Uterus (tissue), 4 donors: ENCODE data around the gene ZNF587B. TPM values are rescaled to one million over a fixed set of nuclear protein-coding genes. Genes with fewer than 3 reads are reported as not detected.
A peak's percentile ranks its signal among the peaks of the same experiment; 100 is the strongest.
"Not testable (repeated sequence)": the region's sequence is repeated elsewhere in the genome, so short reads cannot be mapped to it uniquely, and the experiment has no call there.

Experiments used
- DNase-seq, 2 donors: peaks; one replicate each; pipeline ENCODE4 v3.0.0-alpha.2; 2019 to 2020
- H3K27ac ChIP-seq, 2 donors: fragments of 200-600 bp; sonication (generic); 1 replicate in 1 of 2; 2 replicates in 1 of 2; pipeline ENCODE4 v1.5.1; 2016 to 2018
- H3K27me3 ChIP-seq, 2 donors: fragments of 200-600 bp; sonication (generic); one replicate each; pipeline ENCODE4 v1.5.1; 2018 to 2019; ENCODE audit warnings: control low read depth in 1 of 2
- H3K36me3 ChIP-seq, 2 donors: fragments of 200-600 bp; sonication (generic); one replicate each; pipeline ENCODE4 v1.5.1; 2019; ENCODE audit warnings: control low read depth in 1 of 2
- H3K4me1 ChIP-seq, 2 donors: fragments of 200-600 bp; sonication (generic); one replicate each; pipeline ENCODE4 v1.5.1; 2018 to 2019; ENCODE audit warnings: control low read depth in 1 of 2
- H3K4me3 ChIP-seq, 2 donors: fragments of 200-600 bp; sonication (generic); 1 replicate in 1 of 2; 2 replicates in 1 of 2; pipeline ENCODE4 v1.5.1; 2018 to 2019; ENCODE audit warnings: mild to moderate bottlenecking in 1 of 2
- H3K9me3 ChIP-seq, 2 donors: fragments of 200-600 bp; sonication (generic); one replicate each; pipeline ENCODE4 v1.5.1; 2019; ENCODE audit warnings: control low read depth in 1 of 2
- POLR2A ChIP-seq, 2 donors: fragments of 450-650 bp; IDR thresholded peaks; one replicate each; pipeline ENCODE4 v1.6.1; 2016; ENCODE audit warnings: antibody characterized with exemption in 2 of 2, mild to moderate bottlenecking in 1 of 2, moderate library complexity in 1 of 2
- intact Hi-C: fragments of 100-400 bp; cut with DNase I; formaldehyde crosslinking; loops from one replicate; pipeline ENCODE4 v1.15.1; 2023; ENCODE audit warnings: low total_unique reads
- total RNA-seq, 4 donors: library from RNA; depleted of rRNA in 3 of 4; stranded (reverse); fragments of >200 nt in 3 of 4; gene quantifications; one replicate each; pipeline versions ENCODE4 v1.1.0 to v1.2.4, GENCODE V29; 2014 to 2023
- TF ChIP-seq, protein P1 (sequence below), 4 experiments: fragments of 200-600 bp in 2 of 4; fragments of 450-650 bp in 2 of 4; sonication (generic) in 2 of 4; IDR thresholded peaks; one replicate each; pipeline ENCODE4 v1.5.1; 2016 to 2019; ENCODE audit warnings: antibody characterized with exemption in 4 of 4, mild to moderate bottlenecking in 2 of 4, moderate library complexity in 1 of 4
- donor health status: DM: yes; HTN: yes; CAD: no.

ZNF587B gene
- total RNA-seq, 4 donors from 2014 or later: 5.9 to 30.6 (median 15.0) TPM

DNA sequence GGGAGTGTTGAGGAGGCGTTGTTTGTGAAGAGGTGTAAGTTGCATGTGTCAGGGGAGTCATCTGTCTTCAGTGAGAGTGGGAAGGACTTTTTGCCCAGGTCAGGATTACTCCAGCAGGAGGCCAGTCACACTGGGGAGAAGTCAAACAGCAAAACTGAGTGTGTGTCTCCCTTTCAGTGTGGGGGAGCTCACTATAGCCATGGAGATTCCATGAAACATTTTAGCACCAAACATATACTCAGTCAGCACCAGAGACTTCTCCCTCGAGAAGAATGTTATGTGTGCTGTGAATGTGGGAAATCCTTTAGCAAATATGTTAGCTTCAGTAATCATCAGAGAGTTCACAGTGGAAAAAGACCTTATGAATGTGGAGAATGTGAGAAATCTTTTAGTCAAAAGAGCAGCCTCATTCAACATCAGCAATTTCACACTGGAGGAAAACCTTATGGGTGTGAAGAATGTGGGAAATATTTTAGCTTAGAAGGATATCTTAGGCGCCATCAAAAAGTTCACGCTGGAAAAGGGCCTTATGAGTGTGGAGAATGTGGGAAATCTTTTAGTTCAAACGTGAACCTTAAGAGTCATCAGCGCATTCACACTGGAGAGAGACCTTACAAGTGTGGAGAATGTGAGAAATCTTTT, 11.1 kb downstream of the ZNF587B start:
- no peaks in the 10 kb centered on the region for H3K36me3 ChIP-seq
- TF ChIP-seq, protein P1, sequence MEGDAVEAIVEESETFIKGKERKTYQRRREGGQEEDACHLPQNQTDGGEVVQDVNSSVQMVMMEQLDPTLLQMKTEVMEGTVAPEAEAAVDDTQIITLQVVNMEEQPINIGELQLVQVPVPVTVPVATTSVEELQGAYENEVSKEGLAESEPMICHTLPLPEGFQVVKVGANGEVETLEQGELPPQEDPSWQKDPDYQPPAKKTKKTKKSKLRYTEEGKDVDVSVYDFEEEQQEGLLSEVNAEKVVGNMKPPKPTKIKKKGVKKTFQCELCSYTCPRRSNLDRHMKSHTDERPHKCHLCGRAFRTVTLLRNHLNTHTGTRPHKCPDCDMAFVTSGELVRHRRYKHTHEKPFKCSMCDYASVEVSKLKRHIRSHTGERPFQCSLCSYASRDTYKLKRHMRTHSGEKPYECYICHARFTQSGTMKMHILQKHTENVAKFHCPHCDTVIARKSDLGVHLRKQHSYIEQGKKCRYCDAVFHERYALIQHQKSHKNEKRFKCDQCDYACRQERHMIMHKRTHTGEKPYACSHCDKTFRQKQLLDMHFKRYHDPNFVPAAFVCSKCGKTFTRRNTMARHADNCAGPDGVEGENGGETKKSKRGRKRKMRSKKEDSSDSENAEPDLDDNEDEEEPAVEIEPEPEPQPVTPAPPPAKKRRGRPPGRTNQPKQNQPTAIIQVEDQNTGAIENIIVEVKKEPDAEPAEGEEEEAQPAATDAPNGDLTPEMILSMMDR (IDR thresholded peaks at IDR 0.05): no peak
- no peak for TF ChIP-seq POLR2A (IDR thresholded peaks at IDR 0.05)
- H3K4me1 ChIP-seq: no peaks in the 10 kb centered on the region
- H3K4me3 ChIP-seq: no peak overlapping the region
- DNase-seq: no peak
- no peaks in the 10 kb centered on the region for H3K9me3 ChIP-seq
- no peaks in the 10 kb centered on the region for H3K27me3 ChIP-seq
- intact Hi-C loops: no loop called here
- H3K27ac ChIP-seq: no peak overlapping the region

DNA sequence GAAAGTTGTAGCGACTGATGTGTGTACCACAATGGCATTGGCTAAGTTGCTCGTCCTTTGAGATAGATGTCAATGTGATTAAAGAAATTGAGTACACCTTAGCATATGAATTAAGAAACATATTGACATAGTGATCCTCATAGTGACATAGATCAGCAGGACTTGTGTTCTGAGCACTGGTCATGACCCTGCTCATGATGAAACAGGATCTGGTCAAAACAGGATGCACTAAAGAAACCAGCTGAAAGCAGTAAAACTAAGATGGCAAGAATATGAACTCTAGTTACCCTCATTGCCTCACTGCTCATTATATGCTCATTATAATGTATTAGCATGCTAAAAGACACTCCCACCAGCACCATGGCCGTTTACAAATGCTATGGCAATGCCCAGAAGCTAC, 17.1 kb downstream of the ZNF587B start:
- H3K4me1 ChIP-seq, H3K36me3 ChIP-seq, DNase-seq, intact Hi-C loops, H3K27ac ChIP-seq, H3K27me3 ChIP-seq, H3K4me3 ChIP-seq, H3K9me3 ChIP-seq: not testable (repeated sequence)

DNA sequence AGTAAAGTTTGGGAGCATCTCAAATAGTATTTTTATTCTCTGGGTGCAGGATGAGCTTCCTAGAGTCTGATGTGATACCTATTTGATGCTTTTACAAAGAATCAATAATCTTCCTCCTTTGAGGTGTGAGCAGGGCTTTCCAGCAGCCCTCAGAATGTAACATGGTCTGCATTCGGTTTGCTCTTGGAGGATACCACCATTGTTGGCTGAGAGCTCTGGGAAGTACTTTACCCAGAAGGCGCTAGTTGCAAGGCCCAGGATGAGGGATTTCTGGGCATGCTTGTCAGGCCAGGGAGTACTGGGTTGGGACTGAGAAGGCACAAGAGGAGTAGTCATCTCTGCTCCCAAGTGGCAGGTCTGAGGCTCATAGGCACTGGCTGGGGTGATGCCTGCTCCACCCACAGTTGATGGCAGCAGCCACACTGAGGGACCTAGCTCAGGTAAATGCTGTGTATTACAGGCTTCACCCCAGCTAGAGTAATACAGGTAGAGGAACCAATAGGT, 19.1 kb downstream of the ZNF587B start:
- H3K4me1 ChIP-seq, H3K9me3 ChIP-seq, intact Hi-C loops, DNase-seq, H3K27ac ChIP-seq, H3K27me3 ChIP-seq, H3K36me3 ChIP-seq: not testable (repeated sequence)
- H3K4me3 ChIP-seq: peak overlapping the region in 1 of 2 donors; percentile 52

DNA sequence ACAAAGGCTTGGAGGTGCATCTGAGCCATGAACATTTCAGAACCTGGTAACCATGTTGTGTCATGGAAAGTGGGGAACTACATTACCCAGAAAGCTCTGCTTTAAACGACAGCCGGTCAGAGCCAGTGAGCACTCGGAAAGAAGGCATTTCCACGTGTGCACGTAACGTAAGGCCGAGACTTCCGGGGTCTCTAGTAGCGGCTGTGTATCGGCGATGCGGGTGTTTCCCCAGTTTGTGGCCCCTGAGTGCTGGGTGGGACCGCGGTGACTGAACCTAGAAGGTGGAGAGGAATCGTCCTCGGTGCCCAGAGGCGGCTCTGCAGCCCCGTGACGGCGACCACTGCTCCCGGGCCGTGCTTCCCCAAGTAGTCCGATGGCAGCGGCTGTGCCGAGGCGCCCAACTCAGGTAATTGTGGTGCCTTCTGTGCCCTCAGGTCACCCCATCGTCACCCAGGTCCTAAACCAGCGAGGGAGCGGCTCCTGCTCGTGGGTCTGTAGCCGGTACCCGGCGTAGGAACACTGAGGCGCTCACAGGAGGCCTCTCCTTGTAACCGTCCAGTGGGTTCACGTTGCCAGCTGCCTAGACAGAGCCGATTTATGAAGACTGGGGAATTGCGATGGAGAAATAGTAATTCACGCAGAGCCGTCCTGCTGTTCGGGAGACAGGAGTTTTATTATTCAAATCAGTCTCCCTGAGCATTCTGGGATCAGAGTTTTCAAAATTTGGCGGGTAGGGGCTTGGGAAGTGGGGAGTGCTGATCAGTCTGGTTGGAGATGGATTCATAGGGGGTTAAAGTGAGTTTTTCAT, 19.8 kb downstream of the ZNF587B start, which contains the start of gene ZNF587:
Gene ZNF587, plus strand, starts transcription at position 194 of the 808 bp plus-strand sequence. Its CDS starts 180 bp downstream, at position 374.
- H3K36me3 ChIP-seq, H3K9me3 ChIP-seq, H3K4me1 ChIP-seq, intact Hi-C loops, H3K27me3 ChIP-seq: not testable (repeated sequence)
- peak in 1 of 2 donors; percentile 16 for TF ChIP-seq POLR2A (IDR thresholded peaks at IDR 0.05)
- peak within 1 kb of the TSS; percentile 4 to 47 for H3K27ac ChIP-seq
- DNase-seq: peak; percentile 37 to 56
- peak within 1 kb of the TSS; percentile 52 to 69 for H3K4me3 ChIP-seq

DNA sequence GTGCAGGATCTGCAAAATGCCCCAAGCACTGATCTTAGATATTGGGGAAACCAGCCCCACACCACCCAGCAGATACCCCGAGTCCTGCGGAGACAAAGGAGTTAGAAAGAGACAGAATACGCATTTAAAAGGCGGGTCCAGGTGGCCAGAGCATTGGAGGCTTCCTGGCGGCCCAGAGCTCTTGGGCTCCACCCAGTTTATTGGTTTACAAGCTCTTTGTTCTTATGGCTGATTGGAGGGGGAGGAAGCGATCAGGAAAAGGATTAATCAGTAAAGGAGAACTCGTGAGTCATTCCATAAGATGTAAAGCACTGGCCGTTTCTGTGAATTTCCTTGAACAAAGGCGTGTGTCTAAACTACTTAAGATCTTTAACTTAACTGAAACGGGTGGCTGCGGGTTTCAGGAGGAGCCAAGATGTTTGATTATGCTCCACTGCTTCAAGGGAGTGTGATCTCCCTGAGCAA, 20.5 kb downstream of the ZNF587B start:
- TF ChIP-seq, protein P1 (IDR thresholded peaks at IDR 0.05): no peak
- no peak for TF ChIP-seq POLR2A (IDR thresholded peaks at IDR 0.05)
- no peaks in the 10 kb centered on the region for H3K36me3 ChIP-seq
- no peaks in the 10 kb centered on the region for H3K4me1 ChIP-seq
- intact Hi-C loops: no loop called here
- H3K27me3 ChIP-seq: no peaks in the 10 kb centered on the region
- peak overlapping the region in 1 of 2 donors; percentile 47 for H3K27ac ChIP-seq
- no peak for DNase-seq
- H3K9me3 ChIP-seq: peaks cover 0 to 12% of the 10 kb centered on the region in 2 donors
- H3K4me3 ChIP-seq: peak overlapping the region; percentile 52 to 69

DNA sequence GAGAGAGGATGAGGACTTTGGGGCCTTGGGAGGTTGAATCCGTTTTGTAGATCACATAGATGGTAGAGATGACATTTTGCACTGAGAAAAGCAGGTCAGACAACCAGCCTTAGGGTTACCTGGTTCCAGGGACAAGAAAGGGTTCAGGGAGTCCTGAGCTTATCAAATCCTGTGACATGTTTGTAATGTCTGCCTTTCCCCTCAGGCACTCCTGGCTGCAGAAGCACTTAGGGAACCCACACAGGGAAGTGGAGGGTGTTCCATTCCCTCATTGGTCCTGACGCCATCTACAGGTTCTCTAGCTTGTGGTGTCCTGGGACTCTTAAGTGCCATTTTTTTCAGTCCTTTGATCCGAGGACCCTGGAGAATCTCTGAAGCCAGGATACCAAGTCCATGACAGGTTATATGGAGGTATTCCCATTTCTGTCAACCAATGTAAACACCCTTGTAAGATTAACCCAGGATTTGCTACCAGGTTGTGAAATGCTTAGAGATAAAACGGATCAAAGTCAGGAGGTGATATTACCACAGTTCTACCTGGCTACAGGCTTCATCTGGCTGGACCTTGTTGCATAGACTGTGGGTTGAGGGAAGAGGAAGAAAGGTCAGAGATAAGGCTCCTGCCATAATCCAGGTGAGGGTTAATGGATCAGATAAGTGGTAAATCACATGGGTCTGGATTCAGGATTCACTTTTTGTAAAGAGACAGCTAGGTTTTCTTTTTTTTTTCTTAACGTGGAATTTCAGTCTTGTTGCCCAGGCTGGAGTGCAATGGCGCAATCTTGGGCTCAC, 21.9 kb downstream of the ZNF587B start:
- H3K4me1 ChIP-seq: not testable (repeated sequence)

DNA sequence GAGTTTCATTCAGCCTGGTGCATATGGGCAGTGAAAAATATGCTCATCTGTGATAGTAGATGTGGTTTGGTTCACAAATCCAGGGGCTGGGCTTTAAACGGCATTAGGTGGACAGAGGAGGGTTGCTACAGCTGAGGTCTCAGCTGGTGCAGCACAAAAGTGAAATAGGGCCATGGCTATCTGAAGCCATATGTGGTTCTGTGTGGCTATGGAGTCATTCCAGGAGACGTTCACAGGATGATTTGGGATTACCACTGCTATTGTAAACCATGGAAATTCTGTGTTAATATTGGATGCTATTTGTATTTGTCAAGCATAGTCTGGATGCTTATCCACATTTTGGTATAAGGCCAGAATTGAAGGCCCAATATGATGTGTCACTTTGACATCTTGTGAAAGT, 24.0 kb downstream of the ZNF587B start:
- intact Hi-C loops, H3K36me3 ChIP-seq: not testable (repeated sequence)
- H3K9me3 ChIP-seq: peaks cover 0 to 30% of the 10 kb centered on the region in 2 donors

More for the DNA sequence above, 21.9 kb downstream of the ZNF587B start:
- H3K27ac ChIP-seq, DNase-seq, H3K4me3 ChIP-seq, intact Hi-C loops, H3K36me3 ChIP-seq, H3K27me3 ChIP-seq: not testable (repeated sequence)
- H3K9me3 ChIP-seq: peaks cover 0 to 20% of the 10 kb centered on the region in 2 donors

DNA sequence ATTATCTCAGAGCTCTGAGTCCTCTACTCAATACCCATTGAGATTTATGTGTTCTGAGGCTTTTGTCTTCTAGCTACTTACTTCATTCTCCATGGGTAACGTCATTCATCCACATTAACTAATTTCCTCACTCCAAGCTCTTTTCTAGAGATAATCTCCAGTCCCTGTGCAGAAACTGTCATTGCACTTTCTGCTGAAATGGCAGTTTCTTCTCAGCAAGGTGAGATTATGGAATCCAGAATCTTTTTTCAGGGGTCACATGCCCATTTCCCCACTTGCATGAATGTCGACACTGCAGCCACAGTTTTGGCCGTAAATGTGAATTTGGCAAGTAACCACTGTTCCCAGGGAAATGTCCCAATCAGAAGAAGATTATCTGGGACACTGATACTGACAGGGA, 32.3 kb downstream of the ZNF587B start:
- H3K4me3 ChIP-seq, DNase-seq, H3K27ac ChIP-seq, intact Hi-C loops, H3K4me1 ChIP-seq, H3K27me3 ChIP-seq, H3K36me3 ChIP-seq: not testable (repeated sequence)
- peaks cover 0 to 75% of the 10 kb centered on the region in 2 donors for H3K9me3 ChIP-seq

More for the DNA sequence above, 24.0 kb downstream of the ZNF587B start:
- not testable (repeated sequence) for DNase-seq, H3K27me3 ChIP-seq, H3K4me3 ChIP-seq, H3K27ac ChIP-seq, H3K4me1 ChIP-seq
